ENCODE data around the gene MYCT1. TPM values are rescaled to one million over a fixed set of nuclear protein-coding genes. Genes with fewer than 3 reads are reported as not detected.
"Not testable (repeated sequence)": the region's sequence is repeated elsewhere in the genome, so short reads cannot be mapped to it uniquely, and the experiment has no call there.

Gene MYCT1
- total RNA-seq, 2 experiments from 2014 or later: not detected

DNA sequence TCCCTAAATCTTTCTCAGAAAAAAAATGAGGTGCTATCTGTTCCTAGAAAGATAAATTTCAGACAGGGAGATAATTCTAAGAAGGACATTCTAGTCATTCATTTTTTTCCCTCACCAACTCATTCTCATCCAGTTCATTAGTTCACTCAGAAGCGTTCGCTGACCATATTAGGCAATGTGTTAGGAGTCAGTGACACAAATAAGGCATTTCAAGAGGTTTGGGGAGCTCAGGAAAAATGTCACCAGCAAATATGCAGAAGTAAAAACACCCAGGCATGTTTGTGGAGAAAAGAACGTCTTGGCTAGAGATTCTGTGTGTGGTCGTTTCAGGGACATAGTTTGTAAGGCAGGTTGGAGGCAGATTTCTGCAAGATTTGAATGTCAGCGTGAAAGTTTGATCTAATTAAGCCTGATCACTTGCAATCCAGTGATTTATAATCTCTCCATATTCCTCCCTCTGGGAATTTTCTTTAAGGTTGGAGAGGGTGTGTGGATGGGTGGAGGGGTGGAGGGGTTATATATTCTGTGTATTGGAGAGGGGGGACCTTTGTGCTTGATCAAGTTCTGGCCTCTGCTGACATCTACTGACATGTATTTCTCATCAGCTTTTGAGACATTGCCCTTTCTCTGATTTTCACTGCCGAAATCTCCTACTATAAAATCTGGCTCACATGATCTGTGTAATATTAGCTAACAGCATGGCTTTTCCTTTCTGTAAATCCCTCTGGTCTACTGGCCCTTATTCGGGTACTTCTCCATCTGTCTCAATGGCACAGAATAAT, 3.6 kb downstream of the MYCT1 start:
- Mint-ChIP-seq H3K4me3 (no peak overlapping the region), H3K4me1 (ENCODE audit: low read depth) (no peaks in the 10 kb centered on the region), H3K27ac (no peak overlapping the region), H3K9me3 (no peaks in the 10 kb centered on the region), H3K27me3 (peaks cover 34% of the 10 kb centered on the region), H3K36me3 (ENCODE audit: low read depth) (no peaks in the 10 kb centered on the region)
- H3K27me3 ChIP-seq (ENCODE audit: control insufficient read depth in 1 of 2, insufficient read depth in 2 of 2, low read length in 2 of 2): peaks cover 0 to 9% of the 10 kb centered on the region in 2 experiments
- H3K36me3 ChIP-seq (ENCODE audit: insufficient read depth, low read length): no peaks in the 10 kb centered on the region
- no peak for DNase-seq
- CTCF ChIA-PET: no interaction called here
- POLR2A ChIA-PET: no interaction called here
- H3K4me1 ChIP-seq (ENCODE audit: insufficient read depth, low read length): no peaks in the 10 kb centered on the region
- intact Hi-C loops (cut with DNase I, micrococcal nuclease): no loop called here
- no peak overlapping the region for H3K27ac ChIP-seq (ENCODE audit: low read depth in 1 of 2, low read length in 2 of 2)
- H3K4me3 ChIP-seq (ENCODE audit: low read length): no peak overlapping the region
- no peak for ATAC-seq (ENCODE audit: poor library complexity)
- TF ChIP-seq, protein P1, sequence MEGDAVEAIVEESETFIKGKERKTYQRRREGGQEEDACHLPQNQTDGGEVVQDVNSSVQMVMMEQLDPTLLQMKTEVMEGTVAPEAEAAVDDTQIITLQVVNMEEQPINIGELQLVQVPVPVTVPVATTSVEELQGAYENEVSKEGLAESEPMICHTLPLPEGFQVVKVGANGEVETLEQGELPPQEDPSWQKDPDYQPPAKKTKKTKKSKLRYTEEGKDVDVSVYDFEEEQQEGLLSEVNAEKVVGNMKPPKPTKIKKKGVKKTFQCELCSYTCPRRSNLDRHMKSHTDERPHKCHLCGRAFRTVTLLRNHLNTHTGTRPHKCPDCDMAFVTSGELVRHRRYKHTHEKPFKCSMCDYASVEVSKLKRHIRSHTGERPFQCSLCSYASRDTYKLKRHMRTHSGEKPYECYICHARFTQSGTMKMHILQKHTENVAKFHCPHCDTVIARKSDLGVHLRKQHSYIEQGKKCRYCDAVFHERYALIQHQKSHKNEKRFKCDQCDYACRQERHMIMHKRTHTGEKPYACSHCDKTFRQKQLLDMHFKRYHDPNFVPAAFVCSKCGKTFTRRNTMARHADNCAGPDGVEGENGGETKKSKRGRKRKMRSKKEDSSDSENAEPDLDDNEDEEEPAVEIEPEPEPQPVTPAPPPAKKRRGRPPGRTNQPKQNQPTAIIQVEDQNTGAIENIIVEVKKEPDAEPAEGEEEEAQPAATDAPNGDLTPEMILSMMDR (IDR thresholded peaks at IDR 0.05): no peak
- no peaks in the 10 kb centered on the region for H3K9me3 ChIP-seq (ENCODE audit: control insufficient read depth in 1 of 2, insufficient read depth in 1 of 2, low read length in 2 of 2)

DNA sequence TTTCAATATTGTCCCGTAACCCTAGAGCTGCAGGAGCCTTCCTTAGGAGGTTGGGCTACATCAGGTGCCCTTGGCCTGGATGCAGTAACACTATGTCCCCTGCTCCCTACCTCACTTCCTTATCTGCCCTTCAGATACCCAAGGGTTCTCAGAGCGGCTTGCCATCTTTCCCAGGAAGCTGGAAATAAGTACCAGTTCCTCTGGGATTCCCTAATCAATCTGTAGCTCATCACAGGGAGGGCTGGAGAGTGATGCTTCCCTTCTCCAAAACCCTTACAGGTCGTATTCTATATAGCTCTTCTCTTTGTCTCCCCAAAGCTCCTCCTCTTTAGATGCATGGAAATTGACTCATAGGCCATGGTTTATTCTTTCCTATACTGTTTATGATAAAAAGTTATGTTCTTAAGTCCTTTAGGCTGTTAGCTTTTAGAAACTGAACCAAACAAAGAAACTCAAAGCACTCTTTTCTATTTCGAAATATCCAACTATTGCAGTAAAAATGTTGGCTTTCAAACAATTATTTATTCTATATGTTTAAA, 4.2 kb downstream of the MYCT1 start:
- TF ChIP-seq, protein P1 (IDR thresholded peaks at IDR 0.05): no peak
- POLR2A ChIA-PET: no interaction called here
- peaks cover 34% of the 10 kb centered on the region for H3K27me3 Mint-ChIP-seq

DNA sequence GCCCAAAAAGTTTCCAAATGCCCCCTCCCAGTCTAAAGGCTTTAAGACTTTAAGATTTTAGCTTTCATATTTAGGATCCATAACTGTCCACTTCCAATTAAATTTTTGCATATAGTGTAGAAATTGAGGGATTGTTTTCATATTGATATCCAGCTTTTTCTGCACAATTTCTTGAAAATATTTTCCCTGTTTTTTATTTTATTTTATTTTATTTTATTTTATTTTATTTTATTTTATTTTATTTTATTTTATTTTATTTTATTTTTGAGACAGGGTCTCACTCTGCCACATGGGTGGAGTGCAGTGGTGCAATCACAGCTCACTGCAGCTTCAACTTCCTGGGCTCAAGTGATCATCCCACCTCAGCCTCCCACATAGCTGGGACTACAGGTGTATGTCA, 6.1 kb downstream of the MYCT1 start:
- H3K9me3 ChIP-seq (ENCODE audit: control insufficient read depth in 1 of 2, insufficient read depth in 1 of 2, low read length in 2 of 2); H3K27ac ChIP-seq (ENCODE audit: low read depth in 1 of 2, low read length in 2 of 2); H3K36me3 ChIP-seq (ENCODE audit: insufficient read depth, low read length); POLR2A ChIA-PET; H3K4me3 ChIP-seq (ENCODE audit: low read length); H3K4me3 Mint-ChIP-seq; H3K27me3 ChIP-seq (ENCODE audit: control insufficient read depth in 1 of 2, insufficient read depth in 2 of 2, low read length in 2 of 2); H3K4me1 Mint-ChIP-seq (ENCODE audit: low read depth); H3K27ac Mint-ChIP-seq; H3K9me3 Mint-ChIP-seq; DNase-seq; H3K4me1 ChIP-seq (ENCODE audit: insufficient read depth, low read length); intact Hi-C loops (cut with DNase I, micrococcal nuclease); ATAC-seq (ENCODE audit: poor library complexity); CTCF ChIA-PET; H3K36me3 Mint-ChIP-seq (ENCODE audit: low read depth): not testable (repeated sequence)
- peaks cover 28% of the 10 kb centered on the region for H3K27me3 Mint-ChIP-seq

More for the DNA sequence above, 4.2 kb downstream of the MYCT1 start:
- ATAC-seq (ENCODE audit: poor library complexity): no peak
- H3K27ac ChIP-seq (ENCODE audit: low read depth in 1 of 2, low read length in 2 of 2): no peak overlapping the region
- no peak overlapping the region for H3K4me3 Mint-ChIP-seq
- no peak overlapping the region for H3K4me3 ChIP-seq (ENCODE audit: low read length)
- DNase-seq: no peak
- no peaks in the 10 kb centered on the region for H3K36me3 ChIP-seq (ENCODE audit: insufficient read depth, low read length)
- no peaks in the 10 kb centered on the region for H3K4me1 ChIP-seq (ENCODE audit: insufficient read depth, low read length)
- no peaks in the 10 kb centered on the region for H3K4me1 Mint-ChIP-seq (ENCODE audit: low read depth)
- no peaks in the 10 kb centered on the region for H3K36me3 Mint-ChIP-seq (ENCODE audit: low read depth)
- no peak overlapping the region for H3K27ac Mint-ChIP-seq
- intact Hi-C loops (cut with DNase I, micrococcal nuclease): no loop called here
- no peaks in the 10 kb centered on the region for H3K9me3 ChIP-seq (ENCODE audit: control insufficient read depth in 1 of 2, insufficient read depth in 1 of 2, low read length in 2 of 2)
- CTCF ChIA-PET: no interaction called here
- H3K27me3 ChIP-seq (ENCODE audit: control insufficient read depth in 1 of 2, insufficient read depth in 2 of 2, low read length in 2 of 2): peaks cover 0 to 9% of the 10 kb centered on the region in 2 experiments
- peaks cover 2% of the 10 kb centered on the region for H3K9me3 Mint-ChIP-seq

Data from CD4-positive, alpha-beta T cell (primary cell).